ENCODE results near the gene ITGB1. TPM values are rescaled to one million over a fixed set of nuclear protein-coding genes. Genes with fewer than 3 reads are reported as not detected.
A peak's percentile ranks its signal among the peaks of the same experiment; 100 is the strongest.
"Not testable (repeated sequence)": the region's sequence is repeated elsewhere in the genome, so short reads cannot be mapped to it uniquely, and the experiment has no call there.

The ITGB1 gene
- total and polyA plus RNA-seq, 8 donors: 44.0 to 316 (median 110) TPM

- DNase-seq (no peak), ATAC-seq (peak in 1 of 4 donors; percentile 16), FAIRE-seq (no peak)
- WGBS, 2 donors: 73 to 77% methylated on average over 3 of the region's 3 CpGs
- Histone ChIP-seq H3K27me3 (no peaks in the 10 kb centered on the region), H3K27ac (no peak overlapping the region), H3K9me3 (no peaks in the 10 kb centered on the region), H3K4me3 (no peak overlapping the region), H3K36me3 (no peaks in the 10 kb centered on the region), H3K4me1 (no peaks in the 10 kb centered on the region)
- intact Hi-C loops (cut with DNase I): no loop called here
- no peak for TF ChIP-seq CTCF (IDR thresholded peaks at IDR 0.05)
Measured at GRCh38 chr10:32995751-32996150, 37.7 kb upstream of the ITGB1 start.

GRCh38 chr10:32995066-32995622, 37.1 kb upstream of the ITGB1 start:
- intact Hi-C loops (cut with DNase I): no loop called here
- Histone ChIP-seq H3K4me1 (no peaks in the 10 kb centered on the region), H3K36me3 (no peaks in the 10 kb centered on the region), H3K4me3 (no peak overlapping the region), H3K27me3 (no peaks in the 10 kb centered on the region), H3K9me3 (no peaks in the 10 kb centered on the region), H3K27ac (no peak overlapping the region)
- WGBS, 2 donors: 68 to 73% methylated on average over 9 of the region's 9 CpGs
- DNase-seq (no peak), ATAC-seq (no peak), FAIRE-seq (no peak)
- TF ChIP-seq CTCF (IDR thresholded peaks at IDR 0.05): no peak

GRCh38 chr10:32994632-32995031, 36.6 kb upstream of the ITGB1 start:
- H3K27me3 ChIP-seq; FAIRE-seq; H3K27ac ChIP-seq; intact Hi-C loops (cut with DNase I); H3K4me3 ChIP-seq; H3K4me1 ChIP-seq; DNase-seq; H3K36me3 ChIP-seq; H3K9me3 ChIP-seq; ATAC-seq: not testable (repeated sequence)
- WGBS, 2 donors: 88 to 97% methylated on average over 2 of the region's 2 CpGs

GRCh38 chr10:32992310-32992709, 34.3 kb upstream of the ITGB1 start:
- DNase-seq; intact Hi-C loops (cut with DNase I); ATAC-seq; FAIRE-seq; H3K27me3 ChIP-seq; H3K4me3 ChIP-seq; H3K4me1 ChIP-seq; H3K36me3 ChIP-seq; H3K9me3 ChIP-seq; H3K27ac ChIP-seq: not testable (repeated sequence)
- WGBS, 2 donors: 94 to 97% methylated on average over 4 of the region's 4 CpGs

- DNase-seq (no peak), FAIRE-seq (no peak), ATAC-seq (no peak)
- no peaks in the 10 kb centered on the region for H3K36me3 ChIP-seq
- H3K4me1 ChIP-seq: no peaks in the 10 kb centered on the region
- H3K9me3 ChIP-seq: no peaks in the 10 kb centered on the region
- no peaks in the 10 kb centered on the region for H3K27me3 ChIP-seq
- no peak for TF ChIP-seq CTCF (IDR thresholded peaks at IDR 0.05)
- H3K4me3 ChIP-seq: no peak overlapping the region
- intact Hi-C loops (cut with DNase I): no loop called here
- H3K27ac ChIP-seq: no peak overlapping the region
Measured at GRCh38 chr10:32990811-32991210, 32.8 kb upstream of the ITGB1 start.

GRCh38 chr10:32988604-32989003, 30.6 kb upstream of the ITGB1 start:
- DNase-seq (no peak), FAIRE-seq (no peak), ATAC-seq (no peak)
- H3K4me3 ChIP-seq: no peak overlapping the region
- no peaks in the 10 kb centered on the region for H3K27me3 ChIP-seq
- 59 to 65% methylated on average over 3 of the region's 3 CpGs for WGBS, 2 donors
- H3K4me1 ChIP-seq: peaks cover 0 to 6% (median under 1%) of the 10 kb centered on the region in 3 donors
- TF ChIP-seq CTCF (IDR thresholded peaks at IDR 0.05): no peak
- H3K9me3 ChIP-seq: no peaks in the 10 kb centered on the region
- H3K36me3 ChIP-seq: no peaks in the 10 kb centered on the region
- intact Hi-C loops (cut with DNase I): no loop called here
- no peak overlapping the region for H3K27ac ChIP-seq

All from pancreas (tissue), 10 donors.